Cerebellar cortex (tissue), 1 donor: ENCODE measurements around the gene KHSRP.

ENCODE experiments used
- DNase-seq: peaks from one replicate; pipeline ENCODE4 v3.0.0-alpha.2; 2015; ENCODE audit warnings: low spot score

KHSRP gene

GRCh38 chr19:6392221-6393073 lies 32.2 kb downstream of the KHSRP start:
- no peak for DNase-seq

GRCh38 chr19:6387372-6387771 lies 37.2 kb downstream of the KHSRP start:
- DNase-seq = no peak

- DNase-seq = no peak
Measured at GRCh38 chr19:6384381-6384780, 40.2 kb downstream of the KHSRP start.

GRCh38 chr19:6383188-6383587 lies 41.4 kb downstream of the KHSRP start:
- no peak for DNase-seq

GRCh38 chr19:6381030-6381750 lies 43.4 kb downstream of the KHSRP start:
- DNase-seq = no peak

- no peak for DNase-seq
Measured at GRCh38 chr19:6379744-6380143, 44.9 kb downstream of the KHSRP start.

GRCh38 chr19:6378486-6378885 lies 46.1 kb downstream of the KHSRP start:
- peak; percentile 95 for DNase-seq

- peak; percentile 75 for DNase-seq
Measured at GRCh38 chr19:6378041-6378440, 46.6 kb downstream of the KHSRP start.

GRCh38 chr19:6376512-6377190 lies 48.0 kb downstream of the KHSRP start:
- DNase-seq = no peak

- no peak for DNase-seq
Measured at GRCh38 chr19:6375411-6376010, 49.1 kb downstream of the KHSRP start, which contains the start of gene PSPN. PSPN (minus strand) TSS chr19:6375933; CDS start chr19:6375849, 84 bp downstream.

- no peak for DNase-seq
Measured at GRCh38 chr19:6374711-6375410, 49.8 kb downstream of the KHSRP start.

- DNase-seq = peak; percentile 50
Measured at GRCh38 chr19:6374161-6374709, 50.4 kb downstream of the KHSRP start.

GRCh38 chr19:6373813-6374108 lies 50.9 kb downstream of the KHSRP start:
- DNase-seq = no peak

- DNase-seq = peak; percentile 98
Measured at GRCh38 chr19:6373096-6373812, 51.4 kb downstream of the KHSRP start.

GRCh38 chr19:6372594-6373095 lies 52.0 kb downstream of the KHSRP start, which contains the start of gene ALKBH7:
ALKBH7 (plus strand) TSS chr19:6372794; CDS start chr19:6372821, 27 bp downstream.
- DNase-seq = peak; percentile 100

- no peak for DNase-seq
Measured at GRCh38 chr19:6364353-6364752, 60.3 kb downstream of the KHSRP start.
